ENCODE measurements around the gene ADAMTS17. TPM values are rescaled to one million over a fixed set of nuclear protein-coding genes. Genes with fewer than 3 reads are reported as not detected.

The ADAMTS17 gene
- polyA plus RNA-seq, 2 of the 4 experiments (the other 2 are of a cell fraction), result 0.05 TPM; not detected in 1

- Histone ChIP-seq H3K4me1 (no peaks in the 10 kb centered on the region), H3K4me3 (no peak overlapping the region), H3K9me3 (no peaks in the 10 kb centered on the region), H3K27ac (no peak overlapping the region), H3K4me2 (no peak overlapping the region)
- POLR2A ChIA-PET, result no interaction called here
- TF ChIP-seq NFE2L2 (conservative IDR thresholded peaks at IDR 0.05; ENCODE audit: low read length) (no peak), FOXS1 (CRISPR knock-in tag; IDR thresholded peaks at IDR 0.05) (no peak), POLR2AphosphoS2 (conservative IDR thresholded peaks at IDR 0.05; ENCODE audit: low read length) (no peak), NPAS2 (CRISPR knock-in tag; IDR thresholded peaks at IDR 0.05; ENCODE audit: borderline replicate concordance) (no peak), EHMT2 (IDR thresholded peaks at IDR 0.05; ENCODE audit: low read depth) (no peak), MAX (IDR thresholded peaks at IDR 0.05) (no peak), SREBF2 (IDR thresholded peaks at IDR 0.05) (no peak), HOXA7 (CRISPR knock-in tag; IDR thresholded peaks at IDR 0.05) (no peak), TFCP2L1 (CRISPR knock-in tag; IDR thresholded peaks at IDR 0.05) (no peak), CHD4 (IDR thresholded peaks at IDR 0.05; ENCODE audit: borderline replicate concordance) (no peak), SMC3 (IDR thresholded peaks at IDR 0.05) (no peak), MAZ (IDR thresholded peaks at IDR 0.05; ENCODE audit: borderline replicate concordance, low read depth, low read length) (no peak), RFX5 (IDR thresholded peaks at IDR 0.05) (no peak), REST (IDR thresholded peaks at IDR 0.05) (no peak), ZNF302 (CRISPR knock-in tag; IDR thresholded peaks at IDR 0.05) (no peak), HEYL (CRISPR knock-in tag; IDR thresholded peaks at IDR 0.05) (no peak), USF2 (IDR thresholded peaks at IDR 0.05) (no peak), CBX2 (IDR thresholded peaks at IDR 0.05; ENCODE audit: borderline replicate concordance, low read depth) (no peak), BCL3 (IDR thresholded peaks at IDR 0.05) (no peak)
- CTCF ChIA-PET, result no interaction called here
- no peak for FAIRE-seq
- no peak for ATAC-seq
- no peak for DNase-seq (ENCODE audit: low read depth in 1 of 2, low spot score in 1 of 2)
- WGBS (ENCODE audit: missing lambda C conversion rate), result 23% methylated on average over 19 of the region's 19 CpGs
These were observed 288.9 kb downstream of the ADAMTS17 start for GRCh38 chr15:100052716-100053473.

- no peak for FAIRE-seq
- ChIA-PET POLR2A (no interaction called here), CTCF (no interaction called here)
- H3K4me3 ChIP-seq, result no peak overlapping the region
- WGBS (ENCODE audit: missing lambda C conversion rate), result 31% methylated on average over 19 of the region's 19 CpGs
- no peak overlapping the region for H3K4me2 ChIP-seq
- H3K27ac ChIP-seq, result no peak overlapping the region
- no peaks in the 10 kb centered on the region for H3K9me3 ChIP-seq
- DNase-seq (ENCODE audit: low read depth in 1 of 2, low spot score in 1 of 2), result no peak
- no peaks in the 10 kb centered on the region for H3K4me1 ChIP-seq
- ATAC-seq, result no peak
- no peak for TF ChIP-seq FOXS1 (CRISPR knock-in tag; IDR thresholded peaks at IDR 0.05)
- TF ChIP-seq CBX2 (IDR thresholded peaks at IDR 0.05; ENCODE audit: borderline replicate concordance, low read depth), result no peak
- no peak for TF ChIP-seq E2F6 (IDR thresholded peaks at IDR 0.05; ENCODE audit: borderline replicate concordance, low read depth)
- no peak for TF ChIP-seq POLR2A (IDR thresholded peaks at IDR 0.05; ENCODE audit: low read length)
- no peak for TF ChIP-seq ZC3H11A (IDR thresholded peaks at IDR 0.05)
- TF ChIP-seq HOXB13 (CRISPR knock-in tag; IDR thresholded peaks at IDR 0.05; ENCODE audit: low read depth), result no peak
- TF ChIP-seq JUN (IDR thresholded peaks at IDR 0.05), result no peak
- TF ChIP-seq NR3C1 (IDR thresholded peaks at IDR 0.05), result no peak
- no peak for TF ChIP-seq RFX5 (IDR thresholded peaks at IDR 0.05)
- no peak for TF ChIP-seq RAD21 (conservative IDR thresholded peaks at IDR 0.05 in 1 of 2, IDR thresholded peaks at IDR 0.05 in 1 of 2)
- no peak for TF ChIP-seq SREBF2 (IDR thresholded peaks at IDR 0.05)
- no peak for TF ChIP-seq EHMT2 (IDR thresholded peaks at IDR 0.05; ENCODE audit: low read depth)
- TF ChIP-seq MAFK (IDR thresholded peaks at IDR 0.05; ENCODE audit: partially characterized antibody), result no peak
- TF ChIP-seq KDM5A (IDR thresholded peaks at IDR 0.05), result no peak
- TF ChIP-seq EHF (CRISPR knock-in tag; IDR thresholded peaks at IDR 0.05), result no peak
These were observed 290.6 kb downstream of the ADAMTS17 start for GRCh38 chr15:100050877-100051786.

Data from A549 (cell line).